ENCODE measurements around the gene LYST.
"Not testable (repeated sequence)": the region's sequence is repeated elsewhere in the genome, so short reads cannot be mapped to it uniquely, and the experiment has no call there.

The LYST gene

DNA sequence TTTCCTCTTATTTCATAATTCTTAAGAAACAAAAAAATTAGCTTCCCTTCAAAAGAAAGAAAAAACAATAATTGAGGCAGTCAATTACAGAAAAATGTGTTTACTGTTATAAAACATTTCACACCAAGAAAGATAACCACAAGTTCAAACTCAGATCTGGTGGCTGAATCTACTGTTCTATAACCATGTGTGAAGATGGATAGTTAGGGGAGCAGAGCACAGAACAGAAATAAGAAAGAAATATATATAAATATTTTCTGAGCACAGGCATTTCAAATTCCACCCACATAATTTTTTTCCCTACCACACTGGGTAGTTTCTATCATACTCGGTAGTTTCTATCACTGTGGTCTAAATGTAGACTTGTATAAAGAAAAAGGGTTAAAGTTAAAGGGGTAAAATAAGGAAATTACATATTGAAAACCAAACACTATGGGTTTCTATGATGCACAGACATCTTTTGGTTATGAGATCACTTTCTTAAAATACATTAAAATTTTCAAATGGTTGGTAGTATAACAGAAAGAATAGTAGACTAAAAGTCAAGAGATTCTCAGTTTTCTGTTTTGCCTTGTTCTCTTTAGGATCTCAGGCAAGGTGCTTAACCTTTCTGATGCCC, 10.8 kb downstream of the LYST start:
- no peak for DNase-seq

DNA sequence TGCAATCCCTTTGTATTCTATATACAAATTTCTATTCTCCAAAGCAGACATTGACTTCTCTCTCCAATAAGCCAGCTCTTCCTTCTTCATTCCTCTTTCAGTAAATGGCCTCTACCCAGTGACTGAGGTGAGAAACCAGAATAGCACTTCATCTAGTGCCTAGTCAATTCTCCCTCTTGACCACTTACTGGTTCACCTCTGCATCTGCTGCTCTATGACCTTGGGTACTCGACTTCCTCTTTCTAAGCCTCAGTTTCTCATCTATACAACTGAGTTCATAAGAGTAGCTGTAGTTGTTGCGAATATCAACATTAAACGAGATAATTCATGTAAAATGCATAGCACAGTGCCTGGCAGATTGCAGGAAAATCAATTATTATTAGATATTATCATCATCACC, 12.4 kb downstream of the LYST start:
- no peak for DNase-seq

DNA sequence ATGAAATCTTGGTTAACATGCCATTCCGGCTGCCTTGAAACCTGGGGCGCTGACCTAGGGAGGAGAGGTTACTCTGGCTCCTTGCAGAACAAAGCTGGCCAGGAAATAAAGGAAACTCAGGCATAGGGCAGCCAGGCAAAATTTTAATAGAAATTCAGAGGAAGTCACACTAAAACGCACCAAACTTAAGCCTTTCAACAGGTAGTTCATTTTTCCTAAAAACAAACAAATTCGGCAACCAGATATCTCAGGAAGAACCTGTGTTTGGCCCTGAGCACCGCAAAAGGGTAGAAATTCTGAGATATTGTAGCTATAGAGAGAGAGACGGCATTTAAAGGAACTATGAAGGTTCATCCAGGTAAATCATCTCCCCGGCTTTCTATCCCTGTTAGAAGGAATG, 13.1 kb downstream of the LYST start:
- no peak for DNase-seq

DNA sequence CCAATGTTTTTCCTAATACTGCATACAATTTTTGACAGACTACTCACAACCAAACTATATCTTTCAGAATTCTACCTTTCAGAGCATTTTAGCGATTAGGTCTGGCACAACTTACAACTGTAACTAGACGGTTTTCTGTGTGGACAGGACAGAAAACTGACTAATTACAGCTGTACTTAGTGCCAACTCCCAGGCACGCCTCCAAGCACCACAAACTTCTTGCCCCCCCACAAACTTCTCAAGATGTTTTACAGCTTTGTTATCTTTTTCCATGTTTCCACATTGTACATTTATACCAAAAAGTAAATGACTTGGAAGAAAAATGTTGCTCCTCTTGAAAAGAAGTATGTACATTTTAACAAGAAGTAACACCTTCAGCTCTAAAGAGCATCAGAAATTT, 13.8 kb downstream of the LYST start:
- no peak for DNase-seq

DNA sequence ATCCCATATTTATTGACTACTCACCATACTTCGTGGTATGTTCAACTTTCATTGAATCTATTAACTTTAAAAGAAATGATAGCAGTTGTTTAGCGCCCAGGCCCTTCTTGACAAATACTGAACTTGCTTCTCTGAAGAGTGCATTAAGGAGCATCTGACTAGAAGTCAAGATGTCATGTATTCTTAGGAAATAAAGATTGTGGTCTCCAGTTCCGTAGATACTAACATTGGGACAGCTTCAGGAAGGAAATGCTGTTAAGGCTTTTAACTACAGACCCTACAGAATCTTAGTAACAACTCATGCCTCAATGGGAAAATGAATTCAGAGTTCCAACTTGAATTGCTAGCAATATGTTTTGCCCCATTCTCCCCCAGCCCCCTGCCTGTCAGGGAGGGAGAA, 14.8 kb downstream of the LYST start:
- no peak for DNase-seq

DNA sequence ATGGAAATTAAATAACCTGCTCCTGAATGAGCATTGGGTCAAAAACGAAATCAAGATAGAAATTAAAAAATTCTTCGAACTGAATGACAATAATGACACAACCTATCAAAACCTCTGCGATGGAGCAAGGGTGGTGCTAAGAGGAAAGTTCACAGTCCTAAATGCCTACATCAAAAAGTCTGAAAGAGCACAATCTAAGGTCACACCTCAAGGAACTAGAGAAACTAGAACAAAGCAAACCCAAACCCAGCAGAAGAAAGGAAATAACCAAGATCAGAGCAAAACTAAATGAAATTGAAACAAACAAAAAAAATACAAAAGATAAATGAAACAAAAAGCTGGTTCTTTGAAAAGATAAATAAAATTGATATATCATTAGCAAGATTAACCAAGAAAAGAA, 18.5 kb downstream of the LYST start:
- not testable (repeated sequence) for DNase-seq

DNA sequence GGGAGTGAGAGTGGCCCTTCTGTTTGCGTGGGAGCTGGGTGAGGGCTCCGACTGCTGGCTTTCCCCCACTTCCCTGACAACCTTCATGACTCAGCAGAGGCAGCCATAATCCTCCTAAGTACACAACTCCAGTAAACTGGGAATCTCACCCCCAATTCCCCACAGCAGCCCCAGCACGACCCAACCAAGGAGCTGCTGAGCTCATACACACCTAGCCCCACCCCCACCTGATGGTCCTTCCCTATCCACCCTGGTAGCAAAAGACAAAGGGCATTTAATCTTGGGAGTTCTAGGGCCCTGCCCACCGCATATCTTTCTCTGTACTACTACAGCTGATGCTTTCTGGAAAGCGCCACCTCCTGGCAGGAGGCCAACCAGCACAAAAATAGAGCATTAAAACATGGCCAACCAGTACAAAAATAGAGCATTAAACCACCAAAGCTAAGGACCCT, 21.0 kb downstream of the LYST start:
- not testable (repeated sequence) for DNase-seq

DNA sequence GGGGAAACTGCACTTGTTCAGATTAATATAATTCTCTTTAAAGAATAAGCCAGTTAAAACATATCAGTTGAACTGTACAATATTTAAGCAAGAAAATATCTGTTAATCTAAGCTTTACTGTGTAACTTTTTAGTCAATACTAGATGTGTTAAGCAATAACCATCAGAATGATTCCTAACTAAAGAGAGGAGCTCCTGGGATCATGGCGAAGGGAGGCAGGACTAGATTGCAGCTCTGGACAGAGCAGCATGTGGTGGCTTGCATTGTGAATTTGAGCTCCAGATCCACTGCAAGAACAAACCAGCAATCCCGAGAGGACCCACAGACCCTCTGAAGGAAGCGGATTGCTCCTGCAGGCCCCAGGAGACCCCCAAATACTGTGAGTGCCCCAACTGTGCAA, 21.9 kb downstream of the LYST start:
- DNase-seq, result no peak

DNA sequence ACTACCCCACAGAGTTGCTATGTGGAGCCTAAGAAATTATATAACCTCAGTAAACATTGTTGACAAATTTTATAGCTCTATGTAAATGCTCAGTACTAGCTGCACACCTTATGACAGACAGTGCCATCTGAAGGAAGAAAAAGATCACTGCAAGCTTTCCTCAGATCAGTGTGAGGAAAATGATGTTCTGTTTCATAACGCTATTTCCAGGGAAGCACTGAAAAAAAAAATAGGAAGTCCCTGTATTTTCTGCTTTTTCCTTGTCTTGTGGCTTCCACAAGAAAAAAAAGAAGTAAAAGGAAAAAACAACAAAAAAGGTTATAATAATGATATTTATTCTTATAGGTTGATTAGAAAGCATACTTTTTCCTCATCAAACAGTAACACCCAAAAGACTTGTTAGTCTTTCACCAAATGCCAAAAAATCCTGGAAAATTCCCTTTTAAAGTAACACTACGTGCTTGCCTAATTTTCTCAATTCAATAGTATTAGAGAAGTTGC, 23.2 kb downstream of the LYST start:
- DNase-seq, result peak in 1 of 2 experiments; percentile 78

DNA sequence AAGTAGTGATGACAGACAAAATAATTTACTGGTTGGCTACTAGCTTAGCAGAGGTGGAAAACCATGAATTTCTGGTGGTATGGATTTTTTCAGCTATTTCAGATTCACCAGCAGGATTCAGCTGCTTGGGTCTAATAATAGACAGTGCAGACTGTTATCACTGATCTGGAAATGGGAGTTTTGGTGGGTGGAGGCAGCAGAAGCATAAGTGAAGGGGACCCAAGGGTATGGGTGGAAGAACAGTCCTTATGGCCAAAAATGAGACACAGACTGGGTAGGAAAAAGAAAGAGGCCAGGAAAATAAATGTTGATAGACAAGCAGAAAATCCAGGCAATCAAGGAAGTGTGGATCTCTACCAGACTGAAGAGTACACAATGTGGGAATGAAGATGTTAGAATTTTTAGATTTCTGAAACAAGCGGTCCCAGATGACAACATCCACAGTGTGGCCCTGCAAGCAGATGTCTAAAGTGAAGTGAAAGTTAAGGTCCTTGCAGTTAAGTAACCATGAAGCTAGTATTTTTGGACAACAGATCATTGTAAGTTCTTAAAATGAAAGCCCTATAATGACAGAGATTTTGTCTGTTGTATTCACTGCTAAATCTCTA, 24.7 kb downstream of the LYST start:
- DNase-seq, result no peak

DNA sequence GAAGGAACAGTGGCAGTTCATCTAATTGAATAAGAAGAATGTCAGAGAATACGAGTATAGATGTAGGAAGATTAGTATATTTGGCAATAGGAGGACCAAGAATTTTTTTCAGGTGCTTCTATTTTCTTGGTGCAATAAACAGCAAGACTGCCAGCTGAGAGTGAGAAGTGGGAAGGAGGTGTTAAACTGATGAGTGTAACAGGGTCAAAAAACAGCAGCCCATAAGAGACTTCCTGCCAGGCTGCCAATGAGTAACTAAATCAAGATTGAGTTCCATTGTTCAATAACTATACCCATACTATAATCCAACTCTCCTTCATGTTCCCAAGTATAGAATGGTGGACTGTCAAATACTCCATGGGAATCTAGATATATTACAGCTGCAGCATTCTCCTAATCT, 28.7 kb downstream of the LYST start:
- no peak for DNase-seq

DNA sequence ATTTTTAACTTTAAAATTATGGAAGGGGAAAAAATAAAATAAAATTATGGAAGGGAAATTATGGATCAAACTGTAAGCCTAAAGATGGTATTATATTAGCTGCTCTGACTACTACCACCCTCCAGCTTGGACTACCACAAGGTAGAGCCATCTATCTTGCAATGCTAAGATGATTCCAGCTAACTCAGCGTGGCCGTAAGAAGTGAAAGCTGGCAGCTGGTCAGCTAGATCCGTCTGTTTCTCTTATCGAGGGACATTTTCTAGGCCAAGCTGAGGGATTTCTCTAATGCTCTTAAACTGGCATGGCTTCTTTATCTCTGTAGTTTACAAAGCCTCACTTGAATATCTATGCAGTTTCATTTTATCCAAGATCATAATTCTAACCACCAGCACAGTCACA, 31.5 kb downstream of the LYST start:
- DNase-seq, result peak in 1 of 2 experiments; percentile 17

DNA sequence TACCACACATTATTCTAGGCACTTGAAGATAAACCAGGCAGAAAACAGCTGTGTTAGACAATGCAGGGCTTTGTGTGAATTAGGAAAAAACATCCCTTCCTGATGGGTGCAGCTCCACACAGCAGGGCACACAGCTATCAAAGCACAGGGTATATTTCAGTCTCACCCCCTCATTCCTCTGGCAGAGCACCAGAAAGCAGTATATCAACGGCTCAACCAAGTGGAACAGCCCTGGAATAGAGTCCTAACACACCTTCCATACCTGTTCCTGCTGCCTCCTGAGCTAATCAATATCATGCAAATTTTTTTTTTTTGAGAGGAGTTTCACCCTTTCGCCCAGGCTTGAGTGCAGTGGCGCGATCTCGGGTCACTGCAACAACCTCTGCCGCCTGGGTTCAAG, 32.1 kb downstream of the LYST start:
- no peak for DNase-seq

DNA sequence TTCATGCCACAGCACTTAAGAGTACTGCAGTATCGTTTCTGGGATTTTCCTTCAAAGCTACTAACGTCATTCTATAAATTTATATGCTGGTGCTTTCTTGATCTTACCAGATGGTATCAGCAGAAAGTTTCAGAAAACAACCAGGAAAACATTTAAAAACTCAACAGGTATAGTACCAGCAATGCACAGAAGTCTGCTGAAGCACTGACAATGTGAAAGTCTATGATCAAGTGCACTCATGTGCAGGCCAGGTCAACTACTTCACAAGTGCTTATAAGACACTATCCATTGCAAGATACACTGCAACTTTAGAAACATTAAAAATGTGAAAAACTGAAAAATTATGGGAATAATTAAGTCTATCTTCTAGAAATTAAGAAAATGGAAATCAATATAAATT, 34.7 kb downstream of the LYST start:
- DNase-seq, result no peak

DNA sequence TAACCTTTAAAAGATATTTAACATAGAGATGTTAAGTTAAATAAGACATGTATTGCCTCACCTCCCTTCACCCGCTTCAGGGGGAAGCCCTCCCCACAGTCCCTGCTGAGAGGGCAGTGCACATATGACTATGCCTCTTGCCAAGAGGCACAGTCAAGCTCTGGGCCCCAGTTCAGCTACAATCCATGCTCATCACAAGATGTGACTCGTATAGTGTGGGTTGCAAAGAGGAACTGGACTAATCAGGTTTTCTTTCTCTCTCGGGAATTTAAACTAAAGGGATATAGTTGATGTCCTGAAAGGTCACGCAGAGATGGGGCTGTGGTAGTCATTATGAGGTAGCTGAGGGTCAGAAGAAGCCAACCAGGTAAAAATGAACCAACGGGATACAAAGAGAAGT, 35.6 kb downstream of the LYST start:
- peak; percentile 31 to 41 for DNase-seq

DNA sequence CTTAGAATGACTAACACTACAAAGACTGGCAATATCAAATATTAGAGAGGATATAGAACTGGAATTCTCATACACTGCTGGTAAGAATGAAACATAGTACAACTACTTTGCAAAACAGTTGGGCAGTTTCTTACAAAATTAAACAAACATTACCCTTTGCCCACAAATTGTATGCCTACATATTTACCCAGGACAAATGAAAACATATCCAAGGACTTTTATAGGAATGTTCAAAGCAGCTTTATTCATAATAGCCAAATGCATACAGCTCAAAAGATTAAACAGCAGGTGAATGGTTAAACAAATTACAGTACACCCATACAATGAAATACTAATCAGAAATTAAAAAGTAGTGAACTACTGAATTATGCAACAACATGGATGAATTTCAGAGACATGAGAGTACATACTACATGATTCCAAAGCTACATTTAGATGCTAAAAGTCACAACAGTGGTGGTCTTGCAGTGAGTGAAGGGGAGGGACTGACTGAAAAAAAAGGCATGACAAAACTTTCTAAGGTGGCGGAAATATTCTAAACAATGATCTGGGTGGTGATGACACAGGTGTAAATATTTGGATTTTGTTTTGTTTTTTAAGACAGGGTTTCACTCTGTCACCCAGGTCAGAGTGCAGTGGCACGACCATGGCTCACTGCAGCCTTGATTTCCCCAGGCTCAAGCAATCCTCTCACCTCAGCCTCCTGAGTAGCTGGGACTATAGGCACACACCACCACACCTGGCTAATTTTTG, 40.4 kb downstream of the LYST start:
- no peak for DNase-seq

DNA sequence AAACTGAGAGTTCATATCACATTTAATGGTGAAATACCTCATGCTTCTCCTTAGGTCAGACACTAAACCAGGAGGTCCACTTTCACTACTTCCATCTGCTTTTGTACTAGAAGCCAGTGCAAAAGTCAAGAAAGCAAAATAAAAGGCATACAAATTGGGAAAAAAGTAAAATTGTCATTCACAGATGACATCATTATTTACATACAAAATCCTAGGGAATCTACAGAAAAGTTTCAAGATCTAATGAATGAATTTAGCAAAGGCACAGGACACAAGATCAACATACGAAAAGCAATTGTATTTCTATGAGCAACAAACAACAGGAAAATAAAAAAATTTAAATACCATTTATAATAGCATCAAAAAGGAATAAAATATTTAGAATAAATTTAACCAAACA, 41.5 kb downstream of the LYST start:
- no peak for DNase-seq

DNA sequence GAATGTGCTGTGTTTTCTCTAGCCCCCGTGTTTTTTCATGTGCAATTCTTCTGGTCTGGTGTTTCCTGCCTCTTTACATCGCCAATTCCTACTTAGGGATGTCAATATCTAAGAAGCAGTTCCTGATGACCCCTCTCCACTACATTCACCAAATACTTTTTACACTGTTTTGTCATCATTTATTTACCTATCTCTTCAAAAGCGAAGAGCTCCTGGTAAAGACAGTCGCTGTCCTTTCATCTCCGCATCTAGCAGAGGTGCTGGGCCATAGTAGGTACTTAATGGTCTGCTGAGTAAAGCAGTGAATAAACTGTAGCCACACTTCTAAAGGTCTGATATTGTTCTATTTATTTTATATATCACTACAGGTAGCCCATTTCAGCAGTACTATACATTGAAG, 43.0 kb downstream of the LYST start:
- DNase-seq, result no peak

DNA sequence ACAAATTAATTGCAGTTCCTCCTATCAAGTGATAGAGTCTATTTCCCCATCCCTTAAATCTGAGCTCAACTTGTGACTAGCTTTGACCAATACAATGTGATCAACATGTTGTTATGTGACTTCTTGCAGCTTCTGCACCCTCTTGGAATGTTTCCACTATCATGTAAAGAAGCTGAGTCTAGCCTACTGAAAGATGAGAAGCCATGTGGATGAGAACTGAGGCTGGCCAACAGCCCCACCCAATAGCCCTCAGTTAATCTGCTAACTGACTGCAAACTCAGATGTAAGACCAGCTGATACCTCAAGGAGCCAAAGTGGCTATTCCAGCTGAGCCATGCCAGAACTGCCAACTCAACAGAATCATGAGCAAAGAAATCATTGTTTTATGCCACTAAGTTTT, 44.0 kb downstream of the LYST start:
- DNase-seq, result no peak

DNA sequence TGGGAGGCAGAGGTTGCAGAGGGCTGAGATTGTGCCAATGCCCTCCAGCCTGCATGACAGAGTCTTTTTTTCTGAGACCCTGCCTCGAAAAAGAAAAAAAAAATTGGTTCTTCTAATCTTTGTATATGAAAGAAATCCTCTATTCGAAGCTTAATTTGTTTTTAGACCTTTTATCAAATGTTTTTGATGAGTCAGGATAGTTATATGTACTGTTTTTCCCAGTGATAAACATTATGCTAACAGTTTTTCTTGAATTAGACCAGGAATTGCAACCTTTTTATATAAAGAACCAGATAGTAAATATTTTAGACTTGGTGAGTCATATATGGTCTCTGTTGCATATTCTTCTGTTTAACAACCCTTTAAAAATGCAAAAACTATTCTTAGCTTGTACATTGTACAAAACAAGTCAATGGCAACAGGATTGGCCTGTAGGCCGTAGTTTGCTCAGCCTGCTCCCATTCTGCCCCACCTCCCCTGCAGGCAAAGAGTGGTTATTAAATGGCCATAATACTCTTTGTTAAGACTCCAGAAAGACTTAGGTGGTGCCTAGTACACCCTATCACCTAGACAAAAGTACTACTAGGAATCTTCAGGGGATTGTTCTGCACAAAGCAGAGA, 45.2 kb downstream of the LYST start:
- no peak for DNase-seq

DNA sequence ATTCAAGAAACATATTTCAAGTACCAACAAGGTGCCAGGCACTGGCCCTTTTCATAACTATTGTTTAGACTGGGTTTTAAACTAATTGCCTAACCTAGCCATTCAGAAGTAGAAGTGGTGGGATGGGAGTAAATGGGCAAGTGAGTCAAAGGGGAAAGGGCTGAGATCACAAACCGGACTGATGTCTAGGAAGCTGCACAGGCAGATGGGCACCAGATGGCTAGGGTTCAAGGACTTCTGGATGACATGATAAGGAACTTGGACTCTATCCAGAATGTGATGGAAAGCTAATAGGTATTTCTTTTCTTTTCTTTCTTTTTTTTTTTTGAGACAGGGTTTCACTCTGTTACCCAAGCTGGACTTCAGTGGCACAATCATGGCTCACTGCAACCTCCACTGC, 46.6 kb downstream of the LYST start:
- DNase-seq, result no peak

DNA sequence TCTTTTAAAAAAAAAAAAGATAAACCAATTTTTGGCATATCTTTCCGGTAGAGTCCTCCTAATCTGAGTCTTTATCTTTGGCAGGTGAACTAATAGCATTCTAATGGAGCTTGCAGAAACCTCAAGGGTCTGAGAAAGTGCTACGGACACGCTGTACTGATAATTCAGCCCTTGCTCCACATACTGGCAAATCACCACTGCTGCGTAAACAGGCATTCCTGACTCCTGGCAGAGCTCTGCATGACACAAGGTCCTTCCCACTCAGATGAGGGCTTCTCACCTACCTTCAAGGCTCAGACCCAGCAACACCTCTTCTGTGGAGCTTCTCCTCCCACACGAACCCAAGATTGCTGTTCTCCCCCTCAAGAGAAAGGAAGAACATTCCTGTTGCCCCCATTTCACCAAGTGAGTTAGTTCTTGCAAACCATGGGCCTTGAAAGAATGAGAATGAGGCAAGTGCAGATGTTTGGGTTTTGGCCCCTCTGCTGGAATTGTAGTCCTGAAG, 48.0 kb downstream of the LYST start:
- DNase-seq, result no peak

DNA sequence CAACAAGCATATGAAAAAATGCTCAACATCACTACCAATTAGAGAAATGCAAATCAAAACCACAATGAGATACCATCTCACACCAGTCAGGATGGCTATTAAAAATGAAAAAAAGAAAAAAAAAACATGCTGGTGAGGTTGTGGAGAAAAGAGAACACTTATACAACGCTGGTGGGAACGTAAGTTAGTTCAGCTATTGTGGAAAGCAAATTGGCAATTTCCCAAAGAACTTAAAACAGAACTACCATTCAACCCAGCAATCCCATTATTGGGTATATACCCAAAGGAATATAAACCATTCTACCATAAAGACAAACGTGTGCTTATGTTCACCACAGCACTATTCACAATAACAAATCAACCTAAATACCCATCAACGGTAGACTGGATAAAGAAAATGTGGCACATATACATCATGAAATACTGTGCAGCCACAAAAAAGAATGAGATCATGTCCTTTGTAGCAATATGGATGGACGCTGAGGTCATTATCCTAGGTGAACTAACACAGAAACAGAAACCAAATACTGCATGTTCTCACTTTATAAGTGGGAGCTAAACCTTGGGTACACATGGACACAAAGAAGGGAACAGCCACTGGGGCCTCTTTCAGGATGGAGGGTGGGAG, 49.5 kb downstream of the LYST start:
- no peak for DNase-seq

Data from cerebellar nuclear complex (tissue), 1 donor.